Kidney (tissue), 14 donors: ENCODE measurements around the gene TEAD3. TPM values are rescaled to one million over a fixed set of nuclear protein-coding genes. Genes with fewer than 3 reads are reported as not detected.
A peak's percentile ranks its signal among the peaks of the same experiment; 100 is the strongest.

Experiments used
- DNase-seq, 5 donors: peaks; one replicate each; pipeline ENCODE4 v3.0.0-alpha.2; 2013 to 2020
- FAIRE-seq: peaks from 2 replicates; lab custom pipeline; 2012; peaks lifted over from hg19 to GRCh38; lab: Jason Lieb, UNC
- H3K27ac ChIP-seq, 2 donors: one replicate each; pipeline ENCODE4 v1.7.0; 2013; ENCODE audit warnings: low read depth in 2 of 2, low read length in 2 of 2, inconsistent platforms in 1 of 2
- H3K27me3 ChIP-seq: one replicate; pipeline ENCODE4 v1.7.1; 2013; ENCODE audit warnings: low read length, inconsistent platforms; ENCODE audit not compliant: control insufficient read depth, insufficient read depth
- H3K36me3 ChIP-seq, 3 donors: one replicate each; pipeline versions ENCODE4 v1.7.0 to v1.7.1; 2013; ENCODE audit warnings: low read length in 3 of 3, control low read depth in 1 of 3, inconsistent platforms in 1 of 3; ENCODE audit not compliant: insufficient read depth in 3 of 3, control insufficient read depth in 2 of 3
- H3K4me1 ChIP-seq, 3 donors: one replicate each; pipeline versions ENCODE4 v1.7.0 to v1.7.1; 2013; ENCODE audit warnings: low read length in 3 of 3, inconsistent platforms in 1 of 3, low read depth in 1 of 3; ENCODE audit not compliant: control insufficient read depth in 2 of 3, insufficient read depth in 2 of 3
- H3K4me3 ChIP-seq, 3 donors: one replicate each; pipeline versions ENCODE4 v1.7.0 to v1.8.1; 2013; ENCODE audit warnings: low read length in 3 of 3, control low read depth in 1 of 3, inconsistent platforms in 1 of 3
- H3K9ac ChIP-seq, 3 donors: one replicate each; pipeline versions ENCODE4 v1.7.0 to v1.7.1; 2013; ENCODE audit warnings: low read length in 3 of 3, control low read depth in 1 of 3, inconsistent platforms in 1 of 3
- H3K9me3 ChIP-seq, 3 donors: one replicate each; pipeline versions ENCODE4 v1.7.0 to v1.7.1; 2013; ENCODE audit warnings: low read length in 3 of 3, control low read depth in 1 of 3, inconsistent platforms in 1 of 3; ENCODE audit not compliant: control insufficient read depth in 2 of 3, insufficient read depth in 1 of 3
- CTCF ChIP-seq: IDR thresholded peaks from 3 replicates; pipeline ENCODE4 v1.5.1; 2012; ENCODE audit warnings: mild to moderate bottlenecking, moderate library complexity, borderline replicate concordance; ENCODE audit not compliant: insufficient read depth; ENCODE audit errors: extremely low read depth
- intact Hi-C: fragments of 100-400 bp; cut with DNase I; formaldehyde crosslinking; loops from one replicate; pipeline ENCODE4 v1.11.1; 2022
- polyA plus RNA-seq: library from polyadenylated mRNA; stranded (reverse); fragments of 350-450 nt; fragmentation: Illumina TruSeq; extraction: RNeasy Lipid Tissue Mini Kit (QIAGEN cat#74804); gene quantifications from one replicate; pipeline ENCODE4 v1.2.3, GENCODE V29; 2014; ENCODE audit warnings: low read depth, low replicate concordance; ENCODE audit not compliant: insufficient read depth
- total RNA-seq: library from RNA; stranded (reverse); fragmentation: NEBNext Ultra II Directional; extraction: Animal tissue kit (Norgen Biotek cat#: 25700); gene quantifications from one replicate; pipeline ENCODE4 v1.2.1, GENCODE V29; 2021
- donor health status: control.
- donor health status: control.
- donor health status: control.
- donor health status: control.
- donor health status: control.
- donor health status: DM: yes; HTN: yes; CAD: no.
- donor health status: Normal renal cell carcinoma (clear cell type).

The TEAD3 gene
- total and polyA plus RNA-seq, 2 donors from 2014 or later, result 11.3 to 18.0 TPM

- Histone ChIP-seq H3K9ac (peak overlapping the region in 1 of 3 donors; percentile 34), H3K4me1 (peaks cover 5 to 36% (median 25%) of the 10 kb centered on the region in 3 donors), H3K27ac (peak overlapping the region; percentile 66 to 74), H3K27me3 (no peaks in the 10 kb centered on the region), H3K9me3 (no peaks in the 10 kb centered on the region), H3K36me3 (no peaks in the 10 kb centered on the region), H3K4me3 (peak overlapping the region in 1 of 3 donors; percentile 8)
- FAIRE-seq (no peak), DNase-seq (peak; percentile 67 to 95 (median 88))
- no peak for TF ChIP-seq CTCF
- intact Hi-C loops, result no loop called here
Observed at GRCh38 chr6:35489995-35490791, 6.7 kb downstream of the TEAD3 start.

DNA sequence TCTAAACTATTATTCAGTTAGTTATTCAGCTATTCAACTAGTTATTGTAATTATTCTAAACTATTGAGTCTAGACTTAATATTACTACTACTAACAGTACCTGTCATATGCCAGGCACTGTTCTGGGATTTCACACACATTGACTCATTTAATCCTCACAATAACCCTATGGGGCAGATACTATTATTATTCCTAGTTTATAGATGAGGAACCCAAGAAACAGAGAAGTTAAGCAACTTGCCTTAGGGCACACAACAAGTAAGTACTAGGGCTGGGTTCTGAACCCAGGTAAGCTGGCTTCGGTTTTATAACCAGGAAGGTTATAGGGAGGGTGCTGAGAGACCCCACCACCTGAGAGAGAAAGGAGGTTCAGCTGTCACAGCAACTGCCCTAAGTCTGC, 7.8 kb downstream of the TEAD3 start:
- H3K9me3 ChIP-seq, result no peaks in the 10 kb centered on the region

DNA sequence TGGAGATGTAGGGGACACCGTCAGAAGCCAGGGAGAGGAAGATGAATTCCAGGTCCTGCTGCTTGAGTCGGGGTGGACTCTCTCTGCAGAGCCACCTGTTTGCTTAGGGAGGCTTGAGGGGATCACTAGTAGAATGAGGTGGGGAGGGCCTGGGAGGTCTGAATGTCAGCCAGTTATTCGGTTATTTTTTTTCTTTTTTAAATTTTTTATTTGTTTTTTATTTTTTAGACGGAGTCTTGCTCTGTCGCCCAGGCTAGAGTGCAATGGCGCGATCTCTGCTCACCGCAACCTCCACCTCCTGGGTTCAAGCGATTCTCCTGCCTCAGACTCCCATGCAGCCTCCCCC, 8.4 kb downstream of the TEAD3 start:
- Histone ChIP-seq H3K36me3 (no peaks in the 10 kb centered on the region), H3K27me3 (no peaks in the 10 kb centered on the region), H3K4me1 (peaks cover 2 to 30% (median 19%) of the 10 kb centered on the region in 3 donors), H3K9me3 (no peaks in the 10 kb centered on the region), H3K4me3 (no peak overlapping the region), H3K9ac (no peak overlapping the region), H3K27ac (peak overlapping the region in 1 of 2 donors; percentile 78)
- DNase-seq (no peak), FAIRE-seq (no peak)
- intact Hi-C loops, result no loop called here
- no peak for TF ChIP-seq CTCF

More for the DNA sequence above, 7.8 kb downstream of the TEAD3 start:
- intact Hi-C loops, result no loop called here
- Histone ChIP-seq H3K27ac (peak overlapping the region; percentile 23 to 40), H3K4me1 (peaks cover 5 to 33% (median 21%) of the 10 kb centered on the region in 3 donors), H3K36me3 (no peaks in the 10 kb centered on the region), H3K27me3 (no peaks in the 10 kb centered on the region), H3K9ac (peak overlapping the region in 1 of 3 donors; percentile 8), H3K4me3 (no peak overlapping the region)
- FAIRE-seq (no peak), DNase-seq (no peak)
- TF ChIP-seq CTCF, result no peak
